PC-9 (cell line): ENCODE results near the gene CCDC85C. TPM values are rescaled to one million over a fixed set of nuclear protein-coding genes. Genes with fewer than 3 reads are reported as not detected.

Experiments
- BruUV-seq: library from RNA; stranded (reverse); fragments of 400-500 nt; replicated peaks from 2 replicates; lab custom pipeline; 2021; lab: Mats Ljungman, UMichigan
- CTCF ChIA-PET: fragments of 300-600 bp; sonication (Branson Sonifier 250); formaldehyde crosslinking; loops from one replicate; lab custom pipeline; 2022; ENCODE audit warnings: antibody characterized with exemption; lab: Charles Lee
- POLR2A ChIA-PET: fragments of 300-600 bp; sonication (Branson Sonifier 250); formaldehyde crosslinking; loops from one replicate; lab custom pipeline; 2022; ENCODE audit warnings: antibody characterized with exemption; ENCODE audit not compliant: unreplicated experiment; lab: Charles Lee
- DNase-seq, 2 experiments: peaks; one replicate each; pipeline versions ENCODE4 v3.0.0 to v3.0.0-alpha.2; 2015 to 2022; ENCODE audit warnings: mixed read lengths in 1 of 2
- H2AFZ ChIP-seq: fragments of 200-600 bp; sonication (generic); 2 replicates; pipeline ENCODE4 v1.8.1; 2017; ENCODE audit warnings: antibody characterized with exemption
- H3F3A ChIP-seq: fragments of 200-600 bp; sonication (generic); 2 replicates; pipeline ENCODE4 v1.8.1; 2017; ENCODE audit warnings: antibody characterized with exemption, mild to moderate bottlenecking, low read depth; ENCODE audit not compliant: insufficient read depth
- H3K27ac ChIP-seq: fragments of 200-600 bp; sonication (generic); 2 replicates; pipeline ENCODE4 v1.6.1; 2016; ENCODE audit warnings: mixed run types
- H3K27me3 ChIP-seq: fragments of 200-600 bp; sonication (generic); 2 replicates; pipeline ENCODE4 v1.6.1; 2016; ENCODE audit warnings: low read depth, mixed run types; ENCODE audit not compliant: insufficient read depth
- H3K36me3 ChIP-seq: fragments of 200-600 bp; sonication (generic); 2 replicates; pipeline ENCODE4 v1.6.1; 2016; ENCODE audit warnings: low read depth, mixed run types
- H3K4me1 ChIP-seq: fragments of 200-600 bp; sonication (generic); replicated peaks from 2 replicates; pipeline ENCODE4 v1.6.1; 2016; ENCODE audit warnings: mixed run types; ENCODE audit not compliant: insufficient read depth
- H3K4me2 ChIP-seq: fragments of 200-600 bp; sonication (generic); 2 replicates; pipeline ENCODE4 v1.6.1; 2017; ENCODE audit warnings: mixed run types
- H3K4me3 ChIP-seq: fragments of 200-600 bp; sonication (generic); 2 replicates; pipeline ENCODE4 v1.6.1; 2016; ENCODE audit warnings: mixed run types
- H3K79me2 ChIP-seq: fragments of 200-600 bp; sonication (generic); 2 replicates; pipeline ENCODE4 v1.6.1; 2017; ENCODE audit warnings: low read depth, mixed run types
- H3K9me2 ChIP-seq: fragments of 200-600 bp; sonication (generic); 2 replicates; pipeline ENCODE4 v1.8.1; 2017; ENCODE audit warnings: mild to moderate bottlenecking; ENCODE audit not compliant: insufficient read depth
- H3K9me3 ChIP-seq: fragments of 200-600 bp; sonication (generic); 2 replicates; pipeline ENCODE4 v1.8.1; 2016; ENCODE audit warnings: low read depth; ENCODE audit not compliant: insufficient read depth
- H4K20me1 ChIP-seq: fragments of 200-600 bp; sonication (generic); 2 replicates; pipeline ENCODE4 v1.8.1; 2017; ENCODE audit not compliant: insufficient read depth
- EZH2 ChIP-seq: fragments of 200-600 bp; sonication (generic); IDR thresholded peaks from 2 replicates; pipeline ENCODE4 v1.8.0; 2017; ENCODE audit warnings: antibody characterized with exemption, low read depth
- intact Hi-C: fragments of 100-400 bp; cut with micrococcal nuclease; formaldehyde crosslinking; loops from one replicate; pipeline ENCODE4 v1.10.0; 2022; ENCODE audit not compliant: unreplicated experiment
- total RNA-seq: library from RNA; stranded (reverse); gene quantifications from 2 replicates; pipeline ENCODE4 v1.2.3, GENCODE V29; 2021
- TF ChIP-seq, protein P1 (sequence below): fragments of 200-600 bp; sonication (generic); conservative IDR thresholded peaks from 2 replicates; pipeline ENCODE4 v1.6.1; 2017; ENCODE audit warnings: mixed run types, antibody characterized with exemption, mild to moderate bottlenecking, moderate library complexity

CCDC85C gene
- total RNA-seq, 1 experiment from 2014 or later: 21.2 TPM

DNA sequence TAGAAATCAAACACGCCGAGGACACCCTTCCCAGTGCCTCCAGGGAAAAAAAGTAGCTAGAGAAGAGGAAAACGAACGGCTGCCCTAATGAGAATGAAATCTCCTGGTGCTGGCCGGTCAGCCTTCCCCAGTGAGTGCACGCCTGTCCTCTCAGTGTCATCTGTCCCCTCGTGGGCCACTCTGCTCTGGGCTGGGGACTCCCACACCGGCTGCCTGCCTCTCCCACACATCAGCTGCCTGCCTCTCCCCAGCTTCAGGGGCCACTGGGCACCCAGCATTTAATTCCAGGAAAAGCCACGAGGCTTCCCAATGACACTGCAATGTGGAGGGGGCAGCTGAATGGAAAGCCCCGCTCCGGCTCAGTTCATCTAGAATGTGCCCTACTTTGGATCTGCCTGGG, 59.0 kb downstream of the CCDC85C start:
- CTCF ChIA-PET: no interaction called here
- no peaks in the 10 kb centered on the region for H4K20me1 ChIP-seq
- H3F3A ChIP-seq: no peaks in the 10 kb centered on the region
- H3K79me2 ChIP-seq: no peaks in the 10 kb centered on the region
- H3K27me3 ChIP-seq: no peaks in the 10 kb centered on the region
- H2AFZ ChIP-seq: no peak overlapping the region
- no peaks in the 10 kb centered on the region for H3K9me3 ChIP-seq
- POLR2A ChIA-PET: interaction anchor here (0.5 kb wide), 1 partner anchor 67 kb away, joined by 4 read pairs; no protein-coding TSS in a partner anchor
- peaks cover 11% of the 10 kb centered on the region for H3K4me1 ChIP-seq
- no peak overlapping the region for H3K4me3 ChIP-seq
- intact Hi-C loops: no loop called here
- DNase-seq: no peak
- no peak overlapping the region for H3K4me2 ChIP-seq
- no TSS peak for BruUV-seq
- no peaks in the 10 kb centered on the region for H3K36me3 ChIP-seq
- TF ChIP-seq, protein P1, sequence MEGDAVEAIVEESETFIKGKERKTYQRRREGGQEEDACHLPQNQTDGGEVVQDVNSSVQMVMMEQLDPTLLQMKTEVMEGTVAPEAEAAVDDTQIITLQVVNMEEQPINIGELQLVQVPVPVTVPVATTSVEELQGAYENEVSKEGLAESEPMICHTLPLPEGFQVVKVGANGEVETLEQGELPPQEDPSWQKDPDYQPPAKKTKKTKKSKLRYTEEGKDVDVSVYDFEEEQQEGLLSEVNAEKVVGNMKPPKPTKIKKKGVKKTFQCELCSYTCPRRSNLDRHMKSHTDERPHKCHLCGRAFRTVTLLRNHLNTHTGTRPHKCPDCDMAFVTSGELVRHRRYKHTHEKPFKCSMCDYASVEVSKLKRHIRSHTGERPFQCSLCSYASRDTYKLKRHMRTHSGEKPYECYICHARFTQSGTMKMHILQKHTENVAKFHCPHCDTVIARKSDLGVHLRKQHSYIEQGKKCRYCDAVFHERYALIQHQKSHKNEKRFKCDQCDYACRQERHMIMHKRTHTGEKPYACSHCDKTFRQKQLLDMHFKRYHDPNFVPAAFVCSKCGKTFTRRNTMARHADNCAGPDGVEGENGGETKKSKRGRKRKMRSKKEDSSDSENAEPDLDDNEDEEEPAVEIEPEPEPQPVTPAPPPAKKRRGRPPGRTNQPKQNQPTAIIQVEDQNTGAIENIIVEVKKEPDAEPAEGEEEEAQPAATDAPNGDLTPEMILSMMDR: no peak
- TF ChIP-seq EZH2: no peak
- no peak overlapping the region for H3K27ac ChIP-seq
- no peaks in the 10 kb centered on the region for H3K9me2 ChIP-seq

DNA sequence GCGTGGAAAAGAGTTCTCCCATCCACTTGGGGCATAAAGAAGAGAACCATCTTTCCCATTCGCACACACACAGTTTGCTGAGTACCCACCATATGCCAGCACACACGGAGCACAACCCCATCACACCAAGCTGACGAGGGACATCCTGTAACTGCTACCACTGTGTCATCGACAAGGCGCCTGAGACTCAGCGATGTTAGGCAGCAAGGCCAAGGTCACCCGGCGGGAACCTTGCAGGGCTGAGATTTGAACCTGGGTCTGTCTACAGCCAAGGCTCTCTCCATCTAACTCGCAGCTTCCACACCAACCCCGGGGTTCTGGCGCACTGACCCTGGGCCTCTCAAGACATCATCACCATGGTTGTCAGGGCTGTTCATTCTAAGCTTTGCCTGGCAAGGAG, 60.0 kb downstream of the CCDC85C start:
- H3F3A ChIP-seq: no peaks in the 10 kb centered on the region
- ChIA-PET POLR2A (no interaction called here), CTCF (no interaction called here)
- H3K36me3 ChIP-seq: no peaks in the 10 kb centered on the region
- H3K4me1 ChIP-seq: peaks cover 11% of the 10 kb centered on the region
- intact Hi-C loops: no loop called here
- BruUV-seq: no TSS peak
- H3K9me2 ChIP-seq: no peaks in the 10 kb centered on the region
- H3K4me2 ChIP-seq: no peak overlapping the region
- no peak overlapping the region for H2AFZ ChIP-seq
- H3K27ac ChIP-seq: no peak overlapping the region
- no peak overlapping the region for H3K4me3 ChIP-seq
- no peaks in the 10 kb centered on the region for H3K79me2 ChIP-seq
- no peaks in the 10 kb centered on the region for H3K9me3 ChIP-seq
- no peaks in the 10 kb centered on the region for H3K27me3 ChIP-seq
- DNase-seq: no peak
- TF ChIP-seq, protein P1: no peak
- no peak for TF ChIP-seq EZH2
- no peaks in the 10 kb centered on the region for H4K20me1 ChIP-seq

DNA sequence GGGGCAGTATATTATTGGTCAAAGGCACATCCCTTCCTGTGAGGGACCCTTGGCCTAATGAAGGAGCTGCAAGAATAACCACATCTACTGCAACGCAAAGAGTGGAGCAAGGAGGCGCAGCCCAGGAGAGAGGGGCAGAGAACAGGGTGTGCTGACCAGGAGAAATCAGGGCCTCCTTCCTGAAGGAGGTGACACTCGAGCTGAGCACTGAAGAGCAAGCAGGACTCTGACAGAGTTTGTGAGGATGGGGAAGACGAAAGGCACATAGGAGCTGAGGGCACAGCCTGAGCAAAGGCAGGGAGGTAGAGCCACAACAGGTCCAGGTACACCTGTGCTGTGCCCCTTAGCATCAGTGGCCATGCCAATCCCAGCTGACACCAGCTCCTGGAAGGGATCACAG, 60.6 kb downstream of the CCDC85C start:
- ChIA-PET POLR2A (no interaction called here), CTCF (no interaction called here)
- Histone ChIP-seq H2AFZ (no peak overlapping the region), H3K9me2 (no peaks in the 10 kb centered on the region), H3K4me2 (no peak overlapping the region), H3K4me3 (no peak overlapping the region), H3K27ac (no peak overlapping the region), H3K79me2 (no peaks in the 10 kb centered on the region), H3K27me3 (no peaks in the 10 kb centered on the region), H3K4me1 (peaks cover 11% of the 10 kb centered on the region), H3K9me3 (no peaks in the 10 kb centered on the region), H3F3A (no peaks in the 10 kb centered on the region), H3K36me3 (no peaks in the 10 kb centered on the region), H4K20me1 (no peaks in the 10 kb centered on the region)
- intact Hi-C loops: no loop called here
- TF ChIP-seq, protein P1: no peak
- TF ChIP-seq EZH2: no peak
- DNase-seq: no peak
- no TSS peak for BruUV-seq
